Measurements from ENCODE around the gene HMGB3.
"Not testable (repeated sequence)": the region's sequence is repeated elsewhere in the genome, so short reads cannot be mapped to it uniquely, and the experiment has no call there.

Gene HMGB3

DNA sequence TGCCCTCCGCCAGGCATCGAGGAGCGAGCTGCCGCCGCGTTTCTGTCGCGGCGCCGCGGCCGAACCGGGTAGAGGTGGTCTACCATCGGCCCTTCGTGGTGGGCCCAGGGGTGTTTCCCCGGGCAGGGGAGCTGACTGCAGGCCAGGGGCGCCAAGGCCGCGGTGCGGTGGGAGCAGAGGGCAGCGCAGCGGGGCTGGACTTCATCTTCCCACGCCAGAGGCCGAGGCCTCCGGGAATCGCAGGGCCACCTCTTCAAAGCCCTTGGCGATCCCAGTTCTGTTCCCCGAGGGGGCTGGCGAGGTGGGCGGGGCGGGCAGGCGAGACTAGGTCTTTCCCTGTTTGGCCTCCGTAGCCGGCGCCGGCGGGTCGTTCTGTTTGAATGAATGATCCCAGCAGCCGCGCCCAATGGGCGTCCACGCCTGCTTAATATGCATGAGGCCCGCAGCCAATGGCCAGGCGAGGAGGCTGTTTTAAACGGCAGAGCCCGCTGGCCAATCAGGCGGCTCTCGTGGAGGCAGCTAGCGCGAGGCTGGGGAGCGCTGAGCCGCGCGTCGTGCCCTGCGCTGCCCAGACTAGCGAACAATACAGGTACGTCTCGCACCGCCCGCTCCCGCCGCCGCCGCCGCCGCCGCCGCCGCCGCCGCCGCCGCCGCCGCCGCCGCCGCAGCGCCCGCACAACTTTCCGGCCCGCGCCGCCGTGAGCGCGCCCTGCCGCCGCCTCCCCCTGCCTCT is at the start of gene HMGB3:
HMGB3 (plus strand) TSS at position 548 of the 733 bp plus-strand sequence. CDS start 2,265 bp downstream, outside the sequence.
- DNase-seq (ENCODE audit: low read depth) = peak; percentile 74

DNA sequence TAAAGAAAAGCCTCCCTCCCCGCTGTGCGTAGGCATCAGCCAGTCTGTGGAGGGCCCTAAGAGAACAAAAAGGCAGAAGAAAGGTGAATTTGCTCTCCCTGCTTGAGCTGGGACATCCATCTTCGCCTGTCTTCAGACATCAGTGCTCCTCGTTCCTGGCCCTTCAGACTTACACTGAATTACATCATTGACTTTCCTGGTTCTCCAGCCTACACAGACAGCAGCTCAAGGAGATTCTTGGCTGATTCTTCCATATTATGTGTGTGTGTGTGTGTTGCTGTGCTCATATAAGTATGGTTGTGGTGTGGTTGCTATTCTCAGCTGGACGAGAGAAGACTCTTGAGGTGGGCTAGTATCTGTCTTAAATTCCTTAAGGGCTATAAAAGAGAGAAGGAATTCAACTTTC is 49.2 kb upstream of the HMGB3 start:
- no peak for DNase-seq (ENCODE audit: low read depth)

DNA sequence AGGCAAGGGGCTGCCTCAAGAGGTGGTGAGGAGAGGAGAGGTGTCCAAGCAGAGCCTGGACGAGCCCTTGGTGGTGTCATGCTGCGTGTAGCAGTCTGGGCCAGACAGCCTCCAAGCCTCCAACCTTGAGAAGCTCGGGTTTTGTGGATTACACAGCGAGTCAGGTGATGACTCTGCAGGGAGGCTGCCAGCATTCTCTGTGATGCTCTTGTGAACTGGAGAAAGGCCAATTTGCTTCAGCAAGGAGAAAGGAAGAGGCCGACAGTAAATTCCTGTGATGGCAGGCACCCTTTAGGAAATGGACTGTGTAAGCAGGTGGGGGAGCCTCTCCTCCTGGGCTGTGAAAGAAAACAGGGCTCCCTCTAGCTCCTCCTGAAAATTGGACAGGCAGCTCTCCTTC is 48.7 kb upstream of the HMGB3 start:
- peak; percentile 43 for DNase-seq (ENCODE audit: low read depth)

DNA sequence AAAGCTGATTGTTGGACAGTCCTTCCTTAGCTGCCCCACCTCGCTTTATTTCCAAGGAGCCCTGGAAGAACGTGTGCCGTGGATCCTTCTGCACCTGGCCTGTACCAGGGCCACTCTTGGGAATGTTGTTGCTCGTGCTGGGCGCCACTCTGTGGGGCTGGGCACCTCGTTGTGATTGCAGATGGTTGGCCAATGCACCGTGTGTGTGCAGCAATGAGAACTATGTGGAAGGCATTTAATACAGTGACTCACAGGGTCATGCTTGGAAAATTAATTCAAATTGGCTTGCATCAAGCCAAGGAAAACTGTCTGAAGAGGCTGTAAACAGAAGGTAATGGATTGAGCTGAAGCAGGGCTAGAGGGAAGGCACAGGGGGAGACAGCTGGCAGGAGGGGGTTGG is 47.7 kb upstream of the HMGB3 start:
- DNase-seq (ENCODE audit: low read depth) = peak; percentile 18

DNA sequence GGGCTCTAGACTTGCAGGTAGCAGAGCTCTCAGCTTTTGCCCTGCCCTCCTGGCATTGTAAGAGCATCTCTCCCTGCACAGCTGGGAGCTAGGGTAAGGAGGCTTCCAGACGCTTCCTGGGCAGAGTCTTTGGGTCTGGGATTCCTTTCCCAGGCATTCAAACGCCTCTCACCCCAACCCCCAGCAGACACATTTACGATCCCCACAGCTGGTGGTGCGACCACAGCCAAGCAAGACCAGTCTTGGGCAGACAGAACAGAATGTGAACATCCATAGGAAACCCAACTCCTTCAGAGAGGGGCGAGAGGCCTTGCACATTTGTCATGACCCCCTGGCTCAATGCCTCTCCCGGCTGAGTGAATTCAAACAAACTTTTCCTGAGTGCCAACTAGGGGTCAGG is 46.6 kb upstream of the HMGB3 start:
- no peak for DNase-seq (ENCODE audit: low read depth)

DNA sequence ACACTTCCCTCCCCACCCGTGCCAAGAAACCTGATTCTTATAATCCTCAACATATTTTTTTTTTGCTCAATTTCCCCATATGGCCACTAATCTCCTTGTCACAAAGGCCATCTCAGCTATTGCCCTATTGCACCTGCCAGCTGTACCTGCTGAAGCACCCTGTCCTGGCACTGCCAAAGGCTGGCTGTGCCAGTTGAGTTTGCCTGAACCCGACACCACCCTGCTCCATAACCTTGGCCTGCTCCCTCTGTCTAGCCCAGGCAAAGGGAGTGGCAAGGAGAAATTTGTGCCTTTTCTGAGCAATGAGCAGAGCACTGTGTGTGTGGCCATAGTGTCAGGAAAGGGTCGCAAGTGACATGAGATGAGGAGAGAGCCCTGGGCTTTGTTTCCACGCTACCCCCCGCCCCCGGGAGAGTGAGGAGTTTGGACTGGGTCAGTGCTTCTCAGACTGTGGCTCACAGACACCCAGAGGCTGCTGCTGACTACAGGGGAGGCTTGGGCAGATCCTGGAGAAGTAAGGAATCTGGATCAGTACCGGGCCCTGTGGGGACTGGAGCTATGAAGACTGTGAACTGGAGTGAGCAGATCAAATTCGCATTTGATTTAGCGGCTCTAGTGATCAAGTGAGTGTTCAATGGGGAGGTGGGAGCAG is 42.2 kb upstream of the HMGB3 start:
- no peak for DNase-seq (ENCODE audit: low read depth)

DNA sequence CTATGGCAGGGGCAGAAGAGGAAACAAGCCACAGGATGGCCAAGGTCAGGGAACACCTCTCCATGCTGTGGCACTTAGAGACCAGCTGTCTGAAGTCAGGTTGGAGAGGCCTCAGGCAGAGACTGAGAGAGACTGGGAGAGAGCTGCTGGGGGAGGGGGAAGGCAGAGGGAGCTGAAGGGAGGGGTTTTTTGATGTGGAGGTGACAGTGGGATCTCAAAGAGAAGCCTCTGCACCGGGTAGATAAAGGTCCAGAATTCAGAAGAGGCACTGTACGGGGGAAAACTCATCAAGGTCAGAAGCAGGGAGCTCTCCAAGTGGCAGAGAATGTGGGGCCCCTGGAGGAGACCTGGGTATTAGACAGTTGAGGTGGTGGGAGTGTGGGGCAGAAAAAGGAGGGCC is 41.6 kb upstream of the HMGB3 start:
- DNase-seq (ENCODE audit: low read depth) = no peak

DNA sequence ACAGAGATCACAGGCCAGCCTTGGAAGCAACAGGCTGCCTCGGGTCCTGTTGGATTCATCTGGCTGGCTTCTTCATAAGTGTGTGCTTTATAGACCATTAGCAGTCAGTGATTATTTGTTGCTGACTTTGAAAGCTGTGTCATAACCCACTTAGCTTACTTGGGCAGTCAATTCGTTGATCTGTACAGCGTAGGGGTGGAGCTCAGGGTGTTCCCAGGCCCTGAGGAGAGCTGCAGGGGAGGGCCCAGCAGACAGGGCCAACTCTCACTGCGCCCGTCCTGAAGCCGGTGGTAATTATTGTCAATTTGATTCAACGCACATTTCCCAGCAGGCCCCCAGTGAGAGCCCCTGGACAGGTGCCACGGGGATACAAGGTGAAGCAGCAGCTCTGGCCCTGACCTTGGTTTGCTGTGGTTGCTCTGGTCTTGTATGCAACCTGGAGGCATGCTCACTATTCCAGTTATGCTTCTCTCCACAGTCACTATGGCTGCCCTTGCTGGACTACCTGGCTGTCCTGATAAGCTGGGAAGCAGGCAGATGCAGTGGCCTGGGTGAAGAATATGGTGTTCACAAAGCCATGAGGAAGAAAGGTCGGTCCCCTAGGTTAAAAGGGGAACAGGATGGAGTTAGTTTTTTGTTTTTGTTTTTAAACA is 40.1 kb upstream of the HMGB3 start:
- no peak for DNase-seq (ENCODE audit: low read depth)

DNA sequence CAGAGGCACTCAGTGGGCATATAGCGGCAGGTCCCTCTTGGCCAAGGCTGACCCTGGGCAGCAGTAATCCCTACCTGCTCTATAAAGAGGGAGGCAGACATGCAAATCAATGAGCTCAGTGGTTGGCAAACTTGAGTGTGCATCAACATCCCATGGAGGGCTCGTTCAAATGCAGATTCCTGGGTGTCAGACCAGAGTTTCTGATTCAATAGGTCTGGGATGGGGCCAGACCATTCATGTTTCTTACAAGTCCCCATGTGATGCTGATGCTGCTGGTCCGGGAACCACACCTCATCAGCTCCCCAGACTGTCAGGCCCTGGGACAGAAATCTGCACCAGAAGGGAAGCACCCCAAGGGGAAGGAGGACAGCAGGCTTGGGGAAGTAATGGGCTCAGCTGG is 38.9 kb upstream of the HMGB3 start:
- DNase-seq (ENCODE audit: low read depth) = no peak

DNA sequence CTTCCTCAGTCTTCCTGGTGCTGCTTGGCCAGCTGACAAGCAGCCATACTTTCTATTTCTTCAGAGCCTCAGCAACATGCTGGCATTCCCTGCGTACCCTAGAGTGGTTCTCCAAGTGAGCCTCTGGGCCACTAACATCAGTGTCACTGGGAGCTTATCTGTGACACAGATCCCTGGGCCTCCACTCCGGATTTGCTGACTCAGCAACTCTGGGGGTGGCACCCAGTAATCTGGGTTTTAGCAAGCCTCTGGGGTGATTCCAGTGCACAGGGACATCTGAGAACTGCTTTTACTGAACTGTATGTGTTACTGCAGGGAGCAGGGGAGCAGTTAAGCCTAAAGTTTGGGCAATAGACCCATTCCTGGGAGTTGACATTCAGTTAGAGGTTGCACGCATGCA is 28.2 kb upstream of the HMGB3 start:
- DNase-seq (ENCODE audit: low read depth) = no peak

DNA sequence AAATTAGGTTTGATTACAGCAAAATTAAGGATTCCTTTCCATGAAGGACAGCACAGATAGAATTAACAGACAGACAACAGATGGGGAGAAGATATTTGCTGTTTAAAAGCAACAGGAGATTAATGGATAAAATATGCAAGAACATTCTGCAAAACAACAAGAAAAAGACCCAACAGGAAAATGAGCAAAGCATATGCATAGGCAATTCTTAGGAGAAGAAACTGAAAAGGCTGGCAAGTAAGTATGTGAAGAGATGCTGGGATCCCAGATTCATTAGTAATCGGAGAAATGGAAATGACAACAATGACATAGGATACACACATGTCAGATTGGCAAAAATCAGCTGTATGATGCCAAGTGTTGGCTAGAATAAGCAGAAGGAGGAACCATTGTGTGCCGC is 27.5 kb upstream of the HMGB3 start:
- no peak for DNase-seq (ENCODE audit: low read depth)

DNA sequence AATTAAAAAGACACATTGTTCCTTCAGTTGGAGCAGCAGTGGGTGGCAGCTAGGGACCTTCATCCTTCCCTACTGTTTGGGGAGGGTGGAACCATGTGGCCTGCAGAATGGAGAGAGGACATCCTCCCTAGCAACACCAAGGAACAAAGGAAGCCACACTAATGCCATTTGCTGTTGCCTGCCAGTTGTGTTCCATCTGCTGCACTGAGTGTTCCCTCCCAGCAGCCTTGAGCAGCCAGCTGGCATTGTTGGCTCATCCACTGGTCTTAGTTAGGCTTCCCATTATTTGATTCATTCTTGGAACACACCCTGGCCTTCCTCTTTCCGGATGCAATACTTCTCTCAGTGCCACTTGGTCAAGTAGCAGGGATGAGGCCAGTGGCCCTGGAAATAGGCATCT is 25.0 kb upstream of the HMGB3 start:
- no peak for DNase-seq (ENCODE audit: low read depth)

DNA sequence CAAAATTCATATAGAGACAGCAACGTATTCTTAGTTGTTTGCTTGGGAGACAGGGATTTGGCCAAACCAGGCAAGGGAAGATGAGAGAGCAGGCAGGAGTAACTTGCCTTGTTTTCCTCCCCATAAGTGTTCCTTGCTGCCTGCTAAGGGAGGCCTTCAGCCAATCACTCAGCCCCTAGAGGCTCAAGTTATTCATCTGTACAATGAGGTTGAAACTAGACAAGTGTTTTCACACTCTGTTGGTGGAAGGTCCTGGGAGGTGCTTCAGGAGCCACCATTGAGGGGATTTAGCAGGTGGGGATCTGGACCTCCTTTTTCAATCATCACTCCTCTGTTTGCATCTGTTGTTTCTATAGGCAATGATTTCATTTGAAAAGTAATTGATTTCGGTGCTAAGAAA is 23.6 kb upstream of the HMGB3 start:
- DNase-seq (ENCODE audit: low read depth) = no peak

DNA sequence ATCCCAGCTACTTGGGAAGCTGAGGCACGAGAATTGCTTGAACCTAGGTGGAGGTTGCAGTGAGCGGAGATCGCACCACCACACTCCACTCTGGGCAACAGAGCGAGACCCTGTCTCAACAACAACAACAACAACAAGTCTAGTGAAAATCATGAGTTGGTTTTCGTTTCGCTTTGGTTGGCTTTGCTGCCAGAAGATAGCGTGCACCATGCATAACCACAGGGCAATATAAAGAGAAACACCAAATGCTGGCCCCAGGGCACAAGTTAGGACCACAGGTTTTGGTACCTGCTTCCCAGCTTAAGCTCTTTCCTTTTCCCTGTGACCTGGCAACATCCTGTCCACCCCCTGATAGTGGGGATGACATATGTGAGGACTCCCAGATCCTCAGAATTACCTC is 21.5 kb upstream of the HMGB3 start:
- DNase-seq (ENCODE audit: low read depth) = no peak

DNA sequence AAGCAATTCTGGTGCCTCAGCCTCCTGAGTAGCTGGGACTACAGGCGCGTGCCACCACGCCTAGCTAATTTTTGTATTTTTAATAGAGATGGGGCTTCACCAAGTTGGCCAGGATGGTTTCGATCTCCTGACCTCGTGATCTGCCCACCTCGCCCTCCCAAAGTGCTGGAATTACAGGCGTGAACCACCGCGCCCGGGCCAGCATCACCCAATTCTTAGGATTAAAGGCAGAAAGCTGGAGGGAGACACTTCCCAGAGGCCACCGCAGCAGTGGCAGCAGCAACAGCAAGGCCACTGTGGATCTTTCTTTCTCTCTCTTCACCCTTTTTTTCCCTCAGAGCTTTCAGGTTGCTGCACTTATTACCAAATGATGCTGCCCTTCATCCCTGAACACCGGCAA is 18.7 kb upstream of the HMGB3 start:
- DNase-seq (ENCODE audit: low read depth) = not testable (repeated sequence)

DNA sequence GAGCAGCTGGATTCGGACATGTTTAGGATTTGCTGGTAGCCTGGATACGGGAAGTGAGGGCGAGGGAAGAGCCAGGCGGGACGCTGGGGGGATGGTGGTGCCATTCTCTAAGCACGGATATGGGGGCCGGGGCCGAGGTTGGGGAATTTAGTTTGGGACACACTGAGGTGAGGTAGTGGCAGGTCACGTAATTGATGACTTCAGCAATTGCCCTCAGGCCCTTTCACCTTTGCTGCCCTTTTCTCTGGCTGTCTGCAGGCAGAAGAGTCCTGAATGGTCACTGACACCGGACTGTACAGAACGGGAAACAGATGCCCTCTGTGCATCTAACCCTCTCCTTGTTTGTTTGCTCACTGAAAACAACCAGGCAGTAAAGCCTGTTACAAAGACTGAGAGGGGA is 16.9 kb upstream of the HMGB3 start:
- no peak for DNase-seq (ENCODE audit: low read depth)

DNA sequence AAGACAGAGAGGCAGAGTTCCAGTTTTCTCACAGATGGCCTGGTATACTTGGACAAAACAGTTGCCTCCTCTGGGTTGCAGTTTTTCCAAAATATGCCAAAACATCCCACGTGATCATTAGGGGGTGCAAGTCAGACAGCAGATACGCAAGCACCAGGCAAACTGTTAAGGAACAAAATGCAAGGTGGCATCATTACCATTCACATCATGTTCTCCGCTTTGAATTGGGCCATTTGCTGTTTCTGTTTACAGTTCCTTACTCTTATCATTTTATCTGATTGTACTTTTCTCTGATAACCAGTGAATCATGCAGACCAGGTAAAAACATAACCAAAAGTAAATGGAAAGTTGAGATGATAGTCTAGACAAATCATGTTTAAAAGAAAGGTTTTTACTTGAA is 16.4 kb upstream of the HMGB3 start:
- DNase-seq (ENCODE audit: low read depth) = no peak

DNA sequence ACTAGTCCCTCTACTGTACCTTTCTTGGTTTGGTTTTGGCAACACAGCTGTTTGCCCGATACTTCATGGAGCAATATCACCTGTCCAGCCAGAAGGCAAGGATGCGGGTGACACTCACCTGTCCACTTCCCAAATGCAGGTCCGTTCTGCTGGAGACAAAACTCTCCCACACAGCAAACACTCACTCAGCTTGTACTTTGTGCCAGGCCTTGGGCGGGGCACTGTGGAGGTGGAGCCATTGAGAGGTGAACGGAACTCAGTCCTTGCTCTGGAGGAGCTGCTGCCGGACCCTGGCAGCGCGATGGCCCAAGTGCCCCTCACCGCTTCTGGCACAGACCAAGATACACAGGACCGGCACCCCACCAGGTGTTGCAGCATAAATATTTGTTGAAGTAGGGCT is 15.3 kb upstream of the HMGB3 start:
- DNase-seq (ENCODE audit: low read depth) = no peak

DNA sequence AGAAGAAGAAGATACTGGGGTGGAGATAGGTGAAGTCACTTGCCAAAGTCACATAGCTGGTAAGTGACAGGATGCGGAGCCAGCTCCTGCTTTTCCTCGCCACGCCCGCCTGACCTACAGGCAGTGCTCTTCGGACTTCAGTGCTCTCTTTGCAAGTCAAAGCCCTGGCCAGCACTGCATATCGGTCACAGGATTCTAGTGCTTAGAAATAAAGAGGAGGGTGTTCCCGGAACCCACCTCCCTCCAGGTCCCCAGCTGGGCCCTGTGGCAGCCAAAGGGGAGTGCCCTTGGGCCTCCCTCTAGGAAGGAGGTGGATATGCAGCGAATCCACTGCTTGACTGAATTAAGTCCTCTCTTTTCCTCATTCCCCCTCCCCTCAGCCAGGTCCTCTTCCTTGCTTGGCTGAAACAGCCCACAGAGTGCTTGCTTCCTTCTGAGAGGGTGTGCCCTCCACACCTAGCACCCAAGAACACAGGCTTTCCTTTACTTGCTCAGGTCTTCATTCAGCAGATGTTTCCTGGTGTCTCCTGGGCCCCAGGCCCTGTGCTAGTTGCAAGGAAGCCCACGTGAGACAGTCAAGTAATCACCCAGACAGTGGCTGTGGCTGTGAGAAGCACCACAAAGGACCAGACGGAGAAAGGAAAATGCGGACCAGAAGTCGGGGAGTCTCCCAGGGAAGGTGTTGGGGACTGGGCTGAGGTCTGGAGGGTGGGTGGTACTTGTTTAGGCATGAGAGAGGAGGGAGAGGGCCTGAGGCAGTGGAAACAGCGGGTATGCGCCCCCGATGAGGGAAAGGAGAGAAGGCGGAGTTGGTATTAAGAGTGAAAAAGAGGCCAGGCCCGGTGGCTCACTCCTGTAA is 14.0 kb upstream of the HMGB3 start:
- no peak for DNase-seq (ENCODE audit: low read depth)

DNA sequence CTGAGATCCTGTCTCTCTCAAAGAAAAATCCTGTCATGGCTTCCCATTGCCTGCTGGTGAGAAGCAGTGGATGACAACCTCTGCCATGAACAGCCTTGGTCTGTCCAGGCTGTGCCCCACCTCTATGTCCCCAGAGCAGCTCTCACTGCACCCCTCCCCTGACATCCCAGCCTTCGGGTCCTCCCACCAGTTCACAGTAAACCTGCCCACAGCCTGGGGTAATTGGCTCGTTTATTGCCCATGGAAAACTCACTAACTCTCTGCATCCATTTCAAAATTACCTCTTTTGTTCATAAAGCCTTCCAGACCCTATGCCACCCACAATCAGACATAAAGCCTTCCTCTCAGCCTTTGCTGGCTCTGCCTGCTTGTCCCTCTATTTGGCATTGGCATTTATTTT is 10.7 kb upstream of the HMGB3 start:
- DNase-seq (ENCODE audit: low read depth) = no peak

DNA sequence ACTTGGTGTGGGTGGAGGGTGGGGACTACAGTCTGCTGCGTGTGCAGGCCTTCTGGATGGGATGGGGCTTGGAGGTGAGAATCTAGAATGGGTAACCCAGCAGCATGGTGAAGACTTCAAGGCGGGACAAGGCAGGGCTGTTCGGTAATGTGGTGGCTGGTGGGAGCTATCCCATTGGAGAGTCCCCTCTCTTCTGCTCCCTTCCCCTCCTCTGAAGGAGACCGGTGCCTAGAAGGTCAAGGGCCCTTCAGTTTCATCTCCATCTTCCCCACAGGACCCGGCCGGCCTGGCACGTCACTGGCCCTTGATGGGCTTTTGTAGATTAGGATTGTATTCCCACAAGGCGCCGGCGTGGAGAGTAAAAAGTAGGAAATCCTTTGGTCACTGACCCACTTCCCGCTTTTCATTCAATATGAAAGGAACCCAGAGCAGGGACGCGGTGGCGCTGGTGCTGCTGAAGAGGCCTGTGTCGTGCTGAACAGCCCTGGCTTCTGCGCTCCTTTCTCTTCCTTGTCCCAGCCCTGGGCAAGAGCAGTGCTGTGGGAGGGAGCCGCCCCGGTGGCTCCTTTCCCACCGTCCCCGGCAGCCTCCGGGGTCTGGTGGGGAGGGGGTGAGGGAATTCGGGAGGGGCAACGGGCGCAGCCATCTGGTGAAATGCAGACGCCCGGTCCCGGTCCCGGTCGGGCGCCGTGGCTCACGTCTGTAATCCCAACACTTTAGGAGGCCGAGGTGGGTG is 7.3 kb upstream of the HMGB3 start:
- no peak for DNase-seq (ENCODE audit: low read depth)

All from HS-5 (cell line).